NB4 (cell line): ENCODE measurements around the gene EPB41L4A.

Source experiments
- TF ChIP-seq, protein P1 (sequence below): IDR thresholded peaks from one replicate; pipeline ENCODE4 v1.5.1; 2012; ENCODE audit warnings: low read depth, low read length
- TF ChIP-seq, protein P2 (sequence below): IDR thresholded peaks from 2 replicates; pipeline ENCODE4 v1.6.1; 2011; ENCODE audit warnings: low read depth, low read length

DNA sequence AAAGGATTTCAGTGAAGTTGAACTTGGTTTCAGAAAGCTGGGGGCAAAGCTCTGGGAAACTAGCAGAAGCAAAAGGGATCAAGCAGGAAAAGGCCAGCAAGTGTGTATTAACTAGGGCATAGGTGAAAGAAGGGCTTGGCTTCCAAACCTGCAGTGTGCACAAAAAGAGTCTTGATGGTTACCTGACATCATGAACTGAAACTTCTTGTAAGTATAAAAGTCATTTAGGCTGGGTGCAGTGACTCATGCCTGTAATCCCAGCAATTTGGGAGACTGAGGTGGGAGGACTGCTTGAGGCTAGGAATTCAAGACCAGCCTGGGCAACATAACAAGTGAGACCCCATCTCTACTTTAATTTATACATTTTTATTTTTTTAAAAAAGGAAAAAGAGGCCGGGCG, 216.4 kb downstream of the EPB41L4A start:
- TF ChIP-seq, protein P1, sequence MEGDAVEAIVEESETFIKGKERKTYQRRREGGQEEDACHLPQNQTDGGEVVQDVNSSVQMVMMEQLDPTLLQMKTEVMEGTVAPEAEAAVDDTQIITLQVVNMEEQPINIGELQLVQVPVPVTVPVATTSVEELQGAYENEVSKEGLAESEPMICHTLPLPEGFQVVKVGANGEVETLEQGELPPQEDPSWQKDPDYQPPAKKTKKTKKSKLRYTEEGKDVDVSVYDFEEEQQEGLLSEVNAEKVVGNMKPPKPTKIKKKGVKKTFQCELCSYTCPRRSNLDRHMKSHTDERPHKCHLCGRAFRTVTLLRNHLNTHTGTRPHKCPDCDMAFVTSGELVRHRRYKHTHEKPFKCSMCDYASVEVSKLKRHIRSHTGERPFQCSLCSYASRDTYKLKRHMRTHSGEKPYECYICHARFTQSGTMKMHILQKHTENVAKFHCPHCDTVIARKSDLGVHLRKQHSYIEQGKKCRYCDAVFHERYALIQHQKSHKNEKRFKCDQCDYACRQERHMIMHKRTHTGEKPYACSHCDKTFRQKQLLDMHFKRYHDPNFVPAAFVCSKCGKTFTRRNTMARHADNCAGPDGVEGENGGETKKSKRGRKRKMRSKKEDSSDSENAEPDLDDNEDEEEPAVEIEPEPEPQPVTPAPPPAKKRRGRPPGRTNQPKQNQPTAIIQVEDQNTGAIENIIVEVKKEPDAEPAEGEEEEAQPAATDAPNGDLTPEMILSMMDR = no peak
- TF ChIP-seq, protein P2, sequence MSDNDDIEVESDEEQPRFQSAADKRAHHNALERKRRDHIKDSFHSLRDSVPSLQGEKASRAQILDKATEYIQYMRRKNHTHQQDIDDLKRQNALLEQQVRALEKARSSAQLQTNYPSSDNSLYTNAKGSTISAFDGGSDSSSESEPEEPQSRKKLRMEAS = no peak
